ENCODE data around the gene IL36B. TPM values are rescaled to one million over a fixed set of nuclear protein-coding genes. Genes with fewer than 3 reads are reported as not detected.

The IL36B gene
- total RNA-seq, 2 experiments from 2014 or later = not detected

GRCh38 chr2:113078350-113078839 is 25.7 kb upstream of the IL36B start:
- ChIA-PET POLR2A (no interaction called here), CTCF (interaction anchor here (1.0 to 1.4 kb wide), 2 partner anchors 66 to 120 kb away, joined by 3 to 4 read pairs; no protein-coding TSS in a partner anchor)

- ChIA-PET CTCF (interaction anchor here (1.0 to 1.4 kb wide), 2 partner anchors 67 to 121 kb away, joined by 3 to 4 read pairs; no protein-coding TSS in a partner anchor), POLR2A (no interaction called here)
Measured at GRCh38 chr2:113077921-113078320, 25.3 kb upstream of the IL36B start.

DNA sequence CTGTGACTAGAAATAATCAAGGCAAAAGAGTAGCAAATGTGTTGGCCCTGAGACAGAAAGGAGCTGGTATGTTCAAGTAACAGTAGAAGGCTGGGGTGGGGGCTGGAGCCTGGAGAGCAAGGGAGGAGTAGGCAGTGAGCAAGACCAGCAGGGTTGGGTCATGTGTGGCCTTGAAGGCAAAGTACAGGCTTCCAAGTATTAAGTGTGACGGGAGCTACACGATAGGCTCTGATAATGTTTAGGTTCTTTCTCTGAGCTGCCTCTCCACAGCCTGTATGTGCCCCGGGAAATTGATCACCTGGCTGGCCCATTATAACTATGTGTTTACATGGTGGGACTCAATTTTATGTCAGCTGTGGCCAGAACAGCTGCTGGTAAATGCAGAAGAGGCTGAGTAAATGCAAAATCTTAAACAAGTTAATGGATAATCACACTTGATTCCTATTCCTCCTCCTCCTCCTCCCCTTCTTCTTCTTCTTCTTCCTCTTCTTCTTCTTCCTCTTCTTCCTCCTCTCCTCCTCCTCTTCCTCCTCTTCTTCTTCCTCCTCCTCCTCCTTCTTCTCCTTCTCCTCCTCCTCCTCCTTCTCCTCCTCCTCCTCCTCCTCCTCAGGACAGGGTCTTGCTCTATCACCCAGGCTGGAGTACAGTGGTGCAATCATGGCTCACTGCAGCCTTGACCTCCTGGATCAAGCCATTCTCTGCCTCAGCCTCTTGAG is 24.4 kb upstream of the IL36B start:
- ChIA-PET CTCF (interaction anchor here (1.1 kb wide), 2 partner anchors 79 to 170 kb away, joined by 3 to 4 read pairs; no protein-coding TSS in a partner anchor), POLR2A (no interaction called here)

GRCh38 chr2:113075600-113075999 is 22.9 kb upstream of the IL36B start:
- ChIA-PET CTCF (interaction anchor here (0.6 to 2.2 kb wide), 2 partner anchors 124 to 510 kb away, joined by 3 to 7 read pairs; no protein-coding TSS in a partner anchor), POLR2A (no interaction called here)

- CTCF ChIA-PET = interaction anchor here (2.2 kb wide), 1 partner anchor 124 kb away, joined by 7 read pairs; no protein-coding TSS in a partner anchor
- POLR2A ChIA-PET = no interaction called here
Measured at GRCh38 chr2:113075030-113075429, 22.4 kb upstream of the IL36B start.

DNA sequence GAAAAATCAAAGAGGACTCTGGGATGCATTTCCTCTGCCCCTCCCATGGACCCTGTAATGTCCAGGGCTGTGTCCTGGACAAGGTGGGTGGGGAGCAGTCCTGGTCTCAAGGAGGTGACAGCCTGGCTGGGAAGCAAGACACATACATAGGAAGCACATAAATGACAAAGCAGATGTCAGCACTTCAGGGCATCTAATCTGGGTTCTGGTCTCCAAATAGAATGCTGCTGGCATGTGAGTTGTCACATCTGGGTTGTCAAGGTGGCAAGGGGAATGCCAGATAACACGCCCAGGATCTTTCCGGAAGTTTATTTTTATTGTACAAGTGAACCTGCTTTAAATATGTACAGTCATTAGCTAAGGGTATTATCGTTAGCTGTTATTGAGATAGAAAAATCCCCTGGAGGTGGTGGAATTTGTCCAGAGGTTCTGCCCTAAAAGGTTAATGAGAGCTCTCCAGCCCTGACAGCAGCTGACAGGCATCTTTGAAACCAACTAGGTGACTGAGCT is 20.7 kb upstream of the IL36B start:
- ChIA-PET CTCF (no interaction called here), POLR2A (no interaction called here)

DNA sequence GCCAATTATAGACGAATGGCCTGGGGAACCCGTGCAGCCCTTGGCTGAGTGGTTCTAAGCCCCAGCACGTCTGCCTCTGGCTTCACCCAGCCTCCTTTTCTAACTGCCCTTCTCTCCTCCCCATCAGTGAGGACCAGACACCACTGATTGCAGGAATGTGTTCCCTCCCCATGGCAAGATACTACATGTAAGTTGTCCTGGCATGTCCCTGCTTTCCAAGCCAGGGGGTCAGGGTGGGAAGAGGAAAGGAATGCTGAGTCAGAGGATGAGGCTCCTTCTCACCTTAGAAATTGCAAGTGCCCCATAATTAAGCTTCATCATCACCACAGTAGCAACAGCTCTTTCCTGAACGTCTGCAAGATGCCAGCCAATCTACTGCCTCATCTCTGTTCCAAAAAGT is 19.9 kb upstream of the IL36B start:
- CTCF ChIA-PET = no interaction called here
- POLR2A ChIA-PET = no interaction called here

DNA sequence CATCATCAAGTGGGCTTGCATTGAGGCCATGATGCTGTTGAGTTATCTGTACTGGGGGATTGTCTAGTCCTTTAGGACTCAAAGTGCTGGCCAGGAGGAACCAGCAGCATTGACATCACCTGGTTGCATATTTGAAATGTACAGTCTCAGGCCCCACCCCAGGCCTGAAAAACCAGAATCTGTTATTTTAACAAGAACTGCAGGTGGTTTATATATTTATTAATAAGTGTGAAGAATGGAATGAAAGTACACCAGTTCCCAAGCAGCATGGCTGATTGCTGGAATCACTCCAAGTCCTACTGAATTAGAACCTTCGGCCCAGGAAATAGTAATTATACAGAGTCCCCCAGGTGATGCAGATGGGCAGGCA is 17.9 kb upstream of the IL36B start:
- CTCF ChIA-PET = no interaction called here

GRCh38 chr2:113069676-113070605 is 17.3 kb upstream of the IL36B start:
- ChIA-PET POLR2A (no interaction called here), CTCF (no interaction called here)

More for the DNA sequence above, 17.9 kb upstream of the IL36B start:
- POLR2A ChIA-PET = no interaction called here

DNA sequence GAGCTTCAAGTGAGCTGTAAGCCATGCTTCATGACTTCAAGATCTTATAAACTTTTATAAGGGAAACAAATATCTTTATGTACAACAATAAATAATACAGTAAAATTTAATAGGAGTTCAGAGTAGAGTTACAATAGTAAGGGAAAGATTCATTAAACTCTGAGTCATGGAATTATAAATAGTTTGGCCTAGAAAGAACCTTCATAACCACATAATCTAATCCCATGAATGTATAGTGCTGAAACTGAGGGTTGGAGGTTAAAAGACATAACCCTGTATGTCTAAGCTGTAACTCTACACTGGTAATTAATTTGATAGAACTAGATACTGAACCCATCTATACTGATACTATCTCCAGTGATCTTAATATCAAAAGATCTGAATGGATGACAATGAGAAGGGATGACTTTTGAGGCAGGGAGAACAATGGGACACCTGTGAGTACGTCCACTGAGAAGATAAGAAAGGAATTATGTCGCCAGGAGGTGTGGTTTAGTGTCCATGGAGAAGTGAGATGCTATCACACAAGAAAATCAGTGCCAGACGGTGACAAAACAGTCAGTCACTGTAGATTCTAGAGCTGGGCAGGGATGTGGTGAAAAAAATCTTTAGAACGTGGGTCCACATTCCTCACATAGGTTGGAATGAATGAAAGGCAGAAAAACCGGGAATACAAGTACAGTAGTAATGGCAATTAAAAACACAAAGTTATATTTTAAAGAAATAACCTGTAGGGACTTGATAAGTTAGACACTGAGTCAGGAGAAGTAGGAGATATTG is 16.2 kb upstream of the IL36B start:
- ChIA-PET POLR2A (no interaction called here), CTCF (no interaction called here)

DNA sequence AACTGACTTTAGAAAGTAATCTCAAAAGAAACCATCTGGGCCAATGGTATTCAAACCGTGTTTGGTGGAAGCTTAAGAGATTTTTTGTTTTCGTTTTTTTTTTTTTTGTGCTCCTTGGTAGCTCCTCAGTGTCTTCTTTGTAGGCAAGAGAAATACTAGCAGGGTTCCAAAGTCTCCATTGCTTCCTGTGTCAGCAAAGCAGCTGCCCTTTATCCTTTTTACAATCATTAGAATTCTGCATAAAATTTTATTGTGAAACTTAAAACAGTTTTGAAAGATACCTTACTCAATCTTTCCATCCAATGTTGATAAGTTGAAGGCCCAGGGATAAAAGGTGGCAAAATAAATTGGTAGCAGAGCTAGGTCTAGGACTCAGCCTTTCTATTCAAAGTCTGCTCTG is 15.6 kb upstream of the IL36B start:
- CTCF ChIA-PET = no interaction called here
- POLR2A ChIA-PET = no interaction called here

- POLR2A ChIA-PET = no interaction called here
- CTCF ChIA-PET = no interaction called here
Measured at GRCh38 chr2:113067681-113068080, 15.0 kb upstream of the IL36B start, which contains the start of gene IL1F10. Gene IL1F10 (plus strand): TSS chr2:113067970. CDS start chr2:113072739, 4,769 bp downstream.

DNA sequence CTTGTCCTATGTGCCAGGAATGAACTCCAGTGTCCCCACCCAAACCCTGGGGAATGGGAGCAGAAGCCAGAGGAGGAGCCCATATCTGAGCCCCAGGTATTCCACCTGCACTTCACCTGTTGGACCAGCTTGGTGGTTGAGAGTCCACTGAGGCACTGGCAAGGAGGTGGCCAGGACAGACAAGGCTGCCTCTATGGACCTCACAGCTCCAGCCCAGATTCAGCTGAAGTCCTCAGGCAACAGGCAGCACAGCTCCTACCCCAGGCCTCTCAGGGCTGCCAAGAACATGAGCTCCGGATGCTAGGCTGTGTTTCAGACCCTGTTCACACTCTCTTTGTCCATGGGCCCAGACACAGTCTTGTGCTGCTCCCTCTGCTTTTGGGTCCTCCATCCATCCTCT is 12.2 kb upstream of the IL36B start:
- ChIA-PET POLR2A (no interaction called here), CTCF (interaction anchor here (1.9 kb wide), 1 partner anchor 15 kb away, joined by 6 read pairs; no protein-coding TSS in a partner anchor)

GRCh38 chr2:113064281-113064680 is 11.6 kb upstream of the IL36B start:
- ChIA-PET CTCF (interaction anchor here (1.9 kb wide), 1 partner anchor 16 kb away, joined by 6 read pairs; no protein-coding TSS in a partner anchor), POLR2A (no interaction called here)

- POLR2A ChIA-PET = no interaction called here
- CTCF ChIA-PET = no interaction called here
Measured at GRCh38 chr2:113061896-113062770, 9.5 kb upstream of the IL36B start.

DNA sequence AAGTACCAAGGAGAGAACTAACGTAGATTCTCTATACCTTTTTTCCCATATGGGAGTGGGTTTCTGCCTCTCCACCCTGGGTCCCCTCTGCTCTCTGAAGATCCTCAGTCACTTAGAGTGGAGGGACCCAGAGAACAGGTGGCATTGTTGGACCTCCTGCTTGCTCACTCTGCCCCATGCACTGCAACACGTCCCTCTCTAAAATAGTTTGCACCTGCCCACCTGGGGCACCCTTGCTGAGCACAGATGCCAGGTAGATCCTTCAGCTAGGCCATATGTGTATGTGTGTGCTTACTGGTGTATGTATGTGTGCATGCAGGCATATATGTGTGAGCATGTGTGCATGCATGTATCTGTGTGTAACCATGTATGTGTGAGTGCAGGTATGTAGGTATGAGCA is 8.6 kb upstream of the IL36B start:
- CTCF ChIA-PET = no interaction called here
- POLR2A ChIA-PET = no interaction called here

DNA sequence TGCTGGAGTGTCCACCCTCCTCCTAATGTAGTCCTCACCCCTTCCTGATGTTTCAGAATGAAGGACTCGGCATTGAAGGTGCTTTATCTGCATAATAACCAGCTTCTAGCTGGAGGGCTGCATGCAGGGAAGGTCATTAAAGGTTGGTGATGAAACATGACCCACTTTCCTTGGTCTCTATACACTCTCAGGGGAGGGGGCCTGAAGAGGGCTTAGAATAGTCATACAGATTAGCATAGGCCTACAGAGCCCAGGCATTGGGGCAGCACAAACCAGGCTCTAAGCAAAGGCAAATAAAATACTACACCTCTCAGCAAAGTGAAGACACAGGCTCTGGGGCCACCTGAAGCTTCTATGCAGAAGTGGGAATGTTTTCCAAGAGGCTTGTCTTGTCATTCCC is 8.1 kb upstream of the IL36B start:
- ChIA-PET POLR2A (no interaction called here), CTCF (no interaction called here)

GRCh38 chr2:113060396-113060795 is 7.7 kb upstream of the IL36B start:
- ChIA-PET CTCF (no interaction called here), POLR2A (no interaction called here)
